GM13977 (cell line): ENCODE results near the gene KCNG3.

Source experiments
- DNase-seq: peaks from one replicate; pipeline ENCODE4 v3.0.0; 2012; ENCODE audit warnings: low spot score
- CTCF ChIP-seq: IDR thresholded peaks from 2 replicates; pipeline ENCODE4 v1.5.1; 2012; ENCODE audit warnings: mild to moderate bottlenecking, control low read depth; ENCODE audit not compliant: insufficient read depth; ENCODE audit errors: extremely low read depth, missing control alignments
- in situ Hi-C: fragments of 300-500 bp; cut with MboI; formaldehyde crosslinking; loops from one replicate; pipeline ENCODE4 v1.12.0; 2022; ENCODE audit warnings: low sequenced_read_pairs, low pct_unique_long_range_greater_than_20kb, mixed read lengths, inconsistent platforms; ENCODE audit not compliant: unreplicated experiment

KCNG3 gene

GRCh38 chr2:42450136-42450535 is 43.6 kb downstream of the KCNG3 start:
- TF ChIP-seq CTCF: no peak
- in situ Hi-C loops: no loop called here
- DNase-seq: no peak

- DNase-seq: no peak
- in situ Hi-C loops: no loop called here
- TF ChIP-seq CTCF: no peak
Observed at GRCh38 chr2:42449163-42450087, 44.4 kb downstream of the KCNG3 start.

GRCh38 chr2:42448163-42448562 is 45.6 kb downstream of the KCNG3 start:
- DNase-seq: no peak
- in situ Hi-C loops: no loop called here
- TF ChIP-seq CTCF: no peak

- in situ Hi-C loops: no loop called here
- no peak for TF ChIP-seq CTCF
- no peak for DNase-seq
Observed at GRCh38 chr2:42446503-42447271, 47.1 kb downstream of the KCNG3 start.

GRCh38 chr2:42443718-42444399 is 49.9 kb downstream of the KCNG3 start:
- TF ChIP-seq CTCF: no peak
- in situ Hi-C loops: no loop called here
- DNase-seq: no peak

- no peak for DNase-seq
- no peak for TF ChIP-seq CTCF
- in situ Hi-C loops: no loop called here
Observed at GRCh38 chr2:42442774-42443173, 51.0 kb downstream of the KCNG3 start.
